HFF-Myc (cell line): ENCODE results near the gene TMEM222.

Experiments
- DNase-seq: peaks from one replicate; pipeline ENCODE4 v3.0.0-alpha.2; 2011; ENCODE audit warnings: low read depth; ENCODE audit errors: extremely low read depth
- H3K4me3 ChIP-seq: replicated peaks from 2 replicates; pipeline ENCODE4 v1.5.1; 2011; ENCODE audit warnings: low read depth, mild to moderate bottlenecking, control low read depth, low read length
- TF ChIP-seq, protein P1 (sequence below): IDR thresholded peaks from 2 replicates; pipeline ENCODE4 v1.5.1; 2012; ENCODE audit warnings: mild to moderate bottlenecking, low read depth, low read length, control low read depth; ENCODE audit errors: missing control alignments

The TMEM222 gene

DNA sequence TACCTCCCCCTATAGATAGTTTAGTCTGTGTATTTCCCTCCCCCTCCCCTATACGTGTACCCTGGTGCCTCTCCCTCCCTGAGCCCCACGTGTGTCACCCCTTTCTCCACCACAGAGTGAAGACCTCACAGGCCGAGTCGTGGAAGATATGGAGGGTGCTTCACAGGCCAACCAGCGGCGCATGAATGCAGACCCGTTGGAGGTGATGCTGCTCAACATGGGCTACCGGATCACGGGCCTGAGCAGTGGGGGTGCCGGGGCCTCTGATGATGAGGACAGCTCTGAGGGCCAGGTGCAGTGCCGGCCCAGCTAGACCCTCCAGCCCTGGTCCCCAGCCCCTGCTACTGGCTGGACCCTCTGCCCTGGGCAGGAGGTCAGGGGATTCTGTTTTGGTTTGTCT, 15.9 kb upstream of the TMEM222 start:
- TF ChIP-seq, protein P1, sequence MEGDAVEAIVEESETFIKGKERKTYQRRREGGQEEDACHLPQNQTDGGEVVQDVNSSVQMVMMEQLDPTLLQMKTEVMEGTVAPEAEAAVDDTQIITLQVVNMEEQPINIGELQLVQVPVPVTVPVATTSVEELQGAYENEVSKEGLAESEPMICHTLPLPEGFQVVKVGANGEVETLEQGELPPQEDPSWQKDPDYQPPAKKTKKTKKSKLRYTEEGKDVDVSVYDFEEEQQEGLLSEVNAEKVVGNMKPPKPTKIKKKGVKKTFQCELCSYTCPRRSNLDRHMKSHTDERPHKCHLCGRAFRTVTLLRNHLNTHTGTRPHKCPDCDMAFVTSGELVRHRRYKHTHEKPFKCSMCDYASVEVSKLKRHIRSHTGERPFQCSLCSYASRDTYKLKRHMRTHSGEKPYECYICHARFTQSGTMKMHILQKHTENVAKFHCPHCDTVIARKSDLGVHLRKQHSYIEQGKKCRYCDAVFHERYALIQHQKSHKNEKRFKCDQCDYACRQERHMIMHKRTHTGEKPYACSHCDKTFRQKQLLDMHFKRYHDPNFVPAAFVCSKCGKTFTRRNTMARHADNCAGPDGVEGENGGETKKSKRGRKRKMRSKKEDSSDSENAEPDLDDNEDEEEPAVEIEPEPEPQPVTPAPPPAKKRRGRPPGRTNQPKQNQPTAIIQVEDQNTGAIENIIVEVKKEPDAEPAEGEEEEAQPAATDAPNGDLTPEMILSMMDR: no peak
- no peak for DNase-seq
- no peak overlapping the region for H3K4me3 ChIP-seq

DNA sequence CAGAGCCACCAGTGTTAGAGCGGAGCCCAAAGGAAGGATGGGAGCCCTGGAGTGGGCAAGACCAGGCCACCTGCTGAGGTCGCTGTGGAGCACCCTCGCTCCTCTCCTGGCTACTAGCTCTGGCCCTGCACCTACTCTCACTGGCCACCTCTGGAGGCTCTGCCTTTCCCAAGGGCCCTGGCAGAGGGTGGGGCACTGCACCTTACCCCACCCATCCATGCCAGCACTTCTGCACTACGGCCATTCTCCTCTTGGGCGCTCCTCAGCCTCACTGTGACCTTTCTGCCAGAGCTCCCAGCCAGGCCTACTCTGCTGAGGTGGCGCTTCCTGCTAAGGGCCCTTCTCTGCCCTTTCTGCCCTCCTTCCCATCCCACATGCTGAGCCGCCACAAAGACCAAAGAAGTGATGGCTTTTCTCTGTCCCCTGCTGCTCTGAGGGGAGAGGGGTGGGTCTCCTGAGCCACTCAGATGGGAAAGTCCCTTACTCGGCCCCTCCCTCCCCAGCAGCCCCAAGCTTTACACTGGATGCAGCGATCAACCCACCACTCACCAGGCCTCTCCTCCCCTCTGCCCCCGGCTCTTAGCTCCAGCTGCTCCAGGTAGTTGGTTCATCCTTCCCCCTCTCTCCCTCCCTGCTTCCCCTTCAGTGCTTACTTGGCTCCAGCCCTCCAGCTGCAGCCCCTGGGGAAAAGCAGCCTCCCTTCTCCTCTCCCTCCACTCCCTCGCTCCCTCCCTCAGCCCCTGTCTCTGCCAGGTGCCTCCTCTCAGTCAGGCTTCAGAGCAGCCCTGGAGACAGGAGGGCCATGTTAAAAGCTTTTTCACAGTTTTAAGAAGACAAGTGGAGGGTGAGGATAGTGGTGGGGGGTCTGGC, 14.8 kb upstream of the TMEM222 start:
- no peak overlapping the region for H3K4me3 ChIP-seq
- TF ChIP-seq, protein P1: peak; percentile 28
- DNase-seq: no peak

DNA sequence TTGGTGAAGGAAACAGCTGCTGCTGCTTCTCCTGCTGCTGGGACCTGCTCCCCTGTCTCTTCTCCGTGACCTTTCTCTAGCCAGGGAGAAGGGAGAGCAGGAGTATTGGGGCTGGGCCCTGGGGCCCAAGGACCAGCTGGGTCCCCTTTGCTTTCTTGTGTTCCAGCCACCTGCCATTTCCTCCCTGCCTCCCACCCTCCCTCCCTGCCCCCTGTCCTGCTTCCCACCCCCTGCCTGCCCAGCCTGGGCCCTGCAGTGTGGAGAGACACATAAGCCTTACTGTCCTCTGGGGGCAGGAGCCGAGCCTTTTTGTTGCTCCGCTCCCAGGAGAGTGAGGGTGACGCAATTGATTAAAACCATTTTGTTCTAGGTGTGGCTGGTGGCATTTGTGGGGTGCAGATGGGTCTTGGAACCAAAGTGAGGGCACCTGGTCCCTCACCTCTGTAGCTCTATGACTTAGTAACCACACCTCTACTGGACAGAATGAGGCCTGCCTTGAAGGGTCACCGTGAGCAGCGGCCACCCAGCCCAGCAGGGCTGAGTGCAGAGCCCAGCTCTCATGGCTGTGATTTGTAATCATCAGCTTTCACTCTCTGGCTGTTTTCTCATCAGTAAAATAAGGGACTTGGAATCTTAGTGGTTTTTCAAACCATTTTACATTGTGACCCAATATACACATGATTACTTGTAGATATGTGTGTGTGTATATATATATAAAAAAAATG, 13.9 kb upstream of the TMEM222 start:
- TF ChIP-seq, protein P1: no peak
- H3K4me3 ChIP-seq: no peak overlapping the region
- DNase-seq: no peak

DNA sequence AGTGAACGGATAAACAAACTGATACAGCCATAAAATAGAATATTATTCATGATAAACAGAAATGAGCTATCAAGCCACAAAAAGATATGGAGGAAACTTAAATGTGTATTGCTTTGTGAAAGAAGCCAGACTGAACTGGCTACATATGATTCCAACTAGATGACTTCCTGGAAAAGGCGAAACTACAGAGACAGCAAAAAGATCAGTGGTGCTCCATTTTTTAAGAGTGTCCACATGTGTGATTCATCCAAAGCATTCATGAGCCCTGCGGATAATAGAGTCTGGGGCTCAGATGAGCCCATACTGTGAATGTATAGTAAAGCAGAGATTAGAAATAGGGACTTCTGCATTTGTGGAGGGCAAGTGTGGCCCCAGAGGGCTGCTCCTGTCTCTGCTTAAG, 7.8 kb upstream of the TMEM222 start:
- TF ChIP-seq, protein P1: no peak
- DNase-seq: no peak
- H3K4me3 ChIP-seq: no peak overlapping the region

DNA sequence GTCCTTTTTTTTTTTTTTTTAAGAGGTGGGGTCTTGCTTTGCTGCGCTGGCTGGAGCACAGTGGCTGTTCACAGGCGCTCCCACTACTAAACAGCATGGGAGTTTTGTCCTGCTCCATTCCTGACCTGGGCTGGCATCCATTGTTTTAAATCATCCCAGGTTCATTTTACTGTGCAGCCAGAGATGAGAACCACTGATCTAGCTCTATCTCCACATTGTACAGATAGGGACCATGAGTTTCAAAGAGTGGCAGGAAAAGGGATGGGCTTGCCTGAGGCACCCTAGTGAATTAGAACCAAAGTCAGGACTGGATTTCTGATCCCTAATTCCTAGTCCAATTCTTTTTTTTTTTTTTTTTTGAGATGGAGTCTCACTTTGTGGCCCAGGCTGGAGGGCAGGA, 7.2 kb upstream of the TMEM222 start:
- TF ChIP-seq, protein P1: no peak
- DNase-seq: no peak
- H3K4me3 ChIP-seq: no peak overlapping the region

DNA sequence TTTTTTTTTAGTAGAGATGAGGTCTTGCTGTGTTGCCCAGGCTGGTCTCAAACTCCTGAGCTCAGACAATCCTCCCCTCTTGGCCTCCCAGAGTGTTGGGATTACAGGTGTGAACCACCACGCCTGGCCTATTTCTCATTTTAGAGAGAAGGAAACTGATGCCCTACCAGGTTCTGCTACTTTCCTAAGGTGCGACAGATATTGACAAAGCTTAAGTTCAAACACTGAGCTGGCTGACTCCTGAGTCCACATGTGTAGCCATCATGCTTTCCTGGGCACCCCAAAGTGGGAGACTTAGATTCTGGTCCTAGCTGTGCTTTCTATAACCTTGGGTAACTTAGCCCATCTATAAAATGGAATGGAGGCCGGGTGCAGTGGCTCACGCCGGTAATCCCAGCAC, 5.1 kb upstream of the TMEM222 start:
- H3K4me3 ChIP-seq: no peak overlapping the region
- TF ChIP-seq, protein P1: no peak
- no peak for DNase-seq
